HL-60/S4 (cell line): ENCODE results near the gene PDHX.

Experiments
- in situ Hi-C: fragments of 300-500 bp; cut with MboI; formaldehyde crosslinking; loops from 2 replicates; pipeline ENCODE4 v1.14.3; 2022; ENCODE audit warnings: low sequenced_read_pairs

The PDHX gene

GRCh38 chr11:34986883-34987520, 70.6 kb downstream of the PDHX start:
- in situ Hi-C loops = no loop called here

GRCh38 chr11:34987617-34988016, 71.2 kb downstream of the PDHX start:
- in situ Hi-C loops = no loop called here

GRCh38 chr11:34988294-34989255, 72.2 kb downstream of the PDHX start:
- in situ Hi-C loops = no loop called here

GRCh38 chr11:34990916-34991315, 74.5 kb downstream of the PDHX start:
- in situ Hi-C loops = no loop called here

- in situ Hi-C loops = loop anchor here (5.0 kb wide), 1 partner anchor 242 kb away; no protein-coding TSS in a partner anchor
Measured at GRCh38 chr11:34994854-34995253, 78.4 kb downstream of the PDHX start.

GRCh38 chr11:34996958-34997357, 80.5 kb downstream of the PDHX start:
- in situ Hi-C loops = loop anchor here (5.0 kb wide), 1 partner anchor 240 kb away; no protein-coding TSS in a partner anchor

GRCh38 chr11:34997952-34998528, 81.6 kb downstream of the PDHX start:
- in situ Hi-C loops = loop anchor here (5.0 kb wide), 1 partner anchor 239 kb away; no protein-coding TSS in a partner anchor

GRCh38 chr11:34999453-34999852, 83.0 kb downstream of the PDHX start:
- in situ Hi-C loops = loop anchor here (5.0 kb wide), 1 partner anchor 238 kb away; no protein-coding TSS in a partner anchor

GRCh38 chr11:35003186-35003585, 86.8 kb downstream of the PDHX start:
- in situ Hi-C loops = no loop called here

- in situ Hi-C loops = no loop called here
Measured at GRCh38 chr11:35003658-35004057, 87.2 kb downstream of the PDHX start.

- in situ Hi-C loops = no loop called here
Measured at GRCh38 chr11:35005141-35005780, 88.8 kb downstream of the PDHX start.

- in situ Hi-C loops = no loop called here
Measured at GRCh38 chr11:35006389-35007128, 90.1 kb downstream of the PDHX start.

GRCh38 chr11:35007277-35007676, 90.9 kb downstream of the PDHX start:
- in situ Hi-C loops = no loop called here

GRCh38 chr11:35009191-35009943, 92.9 kb downstream of the PDHX start:
- in situ Hi-C loops = no loop called here

- in situ Hi-C loops = no loop called here
Measured at GRCh38 chr11:35009944-35010342, 93.5 kb downstream of the PDHX start.

- in situ Hi-C loops = no loop called here
Measured at GRCh38 chr11:35010654-35011053, 94.2 kb downstream of the PDHX start.

- in situ Hi-C loops = no loop called here
Measured at GRCh38 chr11:35011389-35011788, 95.0 kb downstream of the PDHX start.

- in situ Hi-C loops = no loop called here
Measured at GRCh38 chr11:35011944-35012343, 95.5 kb downstream of the PDHX start.

- in situ Hi-C loops = no loop called here
Measured at GRCh38 chr11:35012467-35013191, 96.2 kb downstream of the PDHX start.
